OCI-LY3 (cell line): ENCODE measurements around the gene CARD11.

Experiments
- CTCF ChIP-seq: fragments of 200-600, 300-600 bp; sonication (generic); IDR thresholded peaks from 2 replicates; pipeline ENCODE4 v1.5.1; 2014; ENCODE audit warnings: antibody characterized with exemption, low read length, low read depth
- EZH2phosphoT487 ChIP-seq: fragments of 200-600 bp; shearing (Covaris generic); IDR thresholded peaks from 2 replicates; pipeline ENCODE4 v1.6.1; 2018; ENCODE audit warnings: antibody characterized with exemption, mixed run types, low read depth

- TF ChIP-seq CTCF (no peak), EZH2phosphoT487 (no peak)
Measured at GRCh38 chr7:2940466-2940865, 103.2 kb downstream of the CARD11 start.
